Esophagus (tissue), 2 donors: ENCODE measurements around the gene STARD3NL. TPM values are rescaled to one million over a fixed set of nuclear protein-coding genes. Genes with fewer than 3 reads are reported as not detected.
"Not testable (repeated sequence)": the region's sequence is repeated elsewhere in the genome, so short reads cannot be mapped to it uniquely, and the experiment has no call there.

Source experiments
- H3K27ac ChIP-seq, 2 donors: one replicate each; pipeline ENCODE4 v1.5.1; 2013; ENCODE audit warnings: low read depth in 2 of 2, mild to moderate bottlenecking in 2 of 2, inconsistent platforms in 1 of 2, low read length in 1 of 2, moderate library complexity in 1 of 2
- H3K27me3 ChIP-seq, 2 donors: one replicate each; pipeline ENCODE4 v1.6.1; 2013; ENCODE audit warnings: low read length in 2 of 2, control low read depth in 1 of 2, mild to moderate bottlenecking in 1 of 2; ENCODE audit not compliant: insufficient read depth in 2 of 2, control insufficient read depth in 1 of 2
- H3K36me3 ChIP-seq, 2 donors: one replicate each; pipeline ENCODE4 v1.6.1; 2013; ENCODE audit warnings: low read length in 1 of 2; ENCODE audit not compliant: control insufficient read depth in 2 of 2, insufficient read depth in 2 of 2
- H3K4me1 ChIP-seq, 2 donors: one replicate each; pipeline ENCODE4 v1.6.1; 2013; ENCODE audit warnings: low read length in 1 of 2; ENCODE audit not compliant: control insufficient read depth in 2 of 2, insufficient read depth in 2 of 2
- H3K4me3 ChIP-seq, 2 donors: one replicate each; pipeline ENCODE4 v1.5.1; 2013; ENCODE audit warnings: low read length in 2 of 2, mild to moderate bottlenecking in 2 of 2, low read depth in 1 of 2, moderate library complexity in 1 of 2
- H3K9me3 ChIP-seq, 2 donors: one replicate each; pipeline ENCODE4 v1.6.1; 2013; ENCODE audit warnings: mild to moderate bottlenecking in 2 of 2, low read depth in 1 of 2, low read length in 1 of 2, moderate library complexity in 1 of 2; ENCODE audit not compliant: control insufficient read depth in 2 of 2, insufficient read depth in 1 of 2
- WGBS, 2 donors: extraction: QIAGEN DNeasy Blood & Tissue Kit; methylation state at CpG; one replicate each; pipeline ENCODE4 v1.1.7; 2013; 5-methylcytosine and 5-hydroxymethylcytosine counted together
- polyA plus RNA-seq, 2 donors: library from polyadenylated mRNA; stranded (reverse); fragments of 200-250 nt; gene quantifications; one replicate each; pipeline ENCODE4 v1.2.3, GENCODE V29; 2013
- donor health status: healthy with polysubstance abuse.
- donor health status: Bipolar disorder and iron deficiency.

The STARD3NL gene
- polyA plus RNA-seq, 2 donors, result 4.2 to 7.7 TPM

DNA sequence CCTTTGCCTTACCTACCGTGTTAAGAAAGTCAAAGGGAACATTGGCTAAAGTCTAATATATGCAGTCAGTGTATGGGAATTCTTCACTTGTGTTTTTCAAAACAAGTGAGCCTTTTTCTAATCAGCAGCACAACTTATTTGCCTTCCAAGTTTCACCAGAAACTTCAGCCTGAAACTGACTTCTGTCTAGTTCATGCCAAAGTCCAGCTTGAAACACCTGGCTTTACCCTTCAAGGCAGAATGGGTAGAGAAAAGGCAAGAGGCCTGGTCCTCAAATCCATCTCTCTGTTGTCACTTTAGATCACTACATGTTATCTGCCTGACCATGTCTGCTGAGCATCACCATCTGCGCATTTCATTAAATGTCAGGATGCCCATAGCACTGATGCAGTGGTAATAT lies 92.4 kb downstream of the STARD3NL start:
- H3K4me1 ChIP-seq, H3K9me3 ChIP-seq, H3K27me3 ChIP-seq, H3K4me3 ChIP-seq, H3K27ac ChIP-seq, H3K36me3 ChIP-seq: not testable (repeated sequence)
- 68 to 82% methylated on average over 1 of the region's 2 CpGs for WGBS, 2 donors

DNA sequence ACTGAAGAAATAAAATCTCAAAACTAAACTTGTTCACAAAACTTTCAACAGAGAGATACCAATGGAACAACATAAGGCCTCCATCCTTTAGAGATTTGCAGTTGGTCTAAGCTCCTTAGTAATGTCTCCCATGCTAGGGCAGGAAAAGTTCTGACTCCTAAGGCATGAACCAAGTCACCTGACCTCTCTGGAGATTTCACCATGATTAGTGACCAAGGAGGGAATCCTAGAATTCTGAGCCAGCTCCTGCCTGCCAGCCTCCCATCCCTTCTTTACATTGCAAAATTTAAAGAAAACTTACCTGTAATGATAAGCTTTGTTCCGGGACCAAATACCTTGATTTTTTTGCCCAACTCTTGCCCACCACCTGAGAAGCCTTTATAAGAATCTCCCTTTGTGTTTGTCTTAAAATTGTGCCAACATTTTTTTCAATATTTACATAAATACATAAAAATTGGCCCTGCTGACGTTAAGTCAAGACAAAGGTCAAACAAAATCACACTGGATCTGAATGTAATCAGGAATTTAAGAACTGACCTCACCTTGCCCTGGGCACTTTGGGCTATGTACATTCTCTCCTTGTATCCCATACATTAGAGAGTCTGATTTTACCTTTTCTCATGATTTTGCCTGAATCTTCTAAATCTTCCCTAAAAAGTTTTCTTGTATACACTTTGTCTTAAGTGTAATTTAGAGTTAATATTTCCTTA lies 95.4 kb downstream of the STARD3NL start, which contains the start of gene TARP:
TARP (minus strand) TSS at position 351 of the 710 bp plus-strand sequence.
- Histone ChIP-seq H3K36me3 (no peaks in the 10 kb centered on the region), H3K27ac (no peak within 1 kb of the TSS), H3K9me3 (no peaks in the 10 kb centered on the region), H3K4me3 (no peak within 1 kb of the TSS), H3K4me1 (no peaks in the 10 kb centered on the region), H3K27me3 (no peaks in the 10 kb centered on the region)
- WGBS, 2 donors, result 44 to 65% methylated on average over 2 of the region's 2 CpGs

DNA sequence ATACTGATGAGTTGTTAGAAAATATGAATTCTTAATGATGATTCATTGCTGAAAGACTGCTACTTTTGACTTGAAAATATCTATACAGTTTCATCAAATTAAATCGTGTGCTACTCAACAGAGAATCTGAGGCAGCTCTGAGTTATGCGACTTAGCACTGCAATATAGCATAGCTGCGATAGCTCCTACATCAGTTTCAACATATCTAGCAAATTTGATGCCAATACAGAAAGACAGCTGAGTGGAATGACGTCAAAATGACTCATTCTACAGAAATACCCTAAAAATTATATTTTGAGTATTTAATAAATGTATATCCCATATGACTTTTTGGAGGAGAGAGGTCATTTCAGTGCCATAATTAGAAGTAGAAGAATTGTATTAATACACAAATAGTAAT lies 96.4 kb downstream of the STARD3NL start:
- Histone ChIP-seq H3K27me3 (no peaks in the 10 kb centered on the region), H3K9me3 (no peaks in the 10 kb centered on the region), H3K4me3 (no peak overlapping the region), H3K4me1 (no peaks in the 10 kb centered on the region), H3K36me3 (no peaks in the 10 kb centered on the region), H3K27ac (no peak overlapping the region)
- WGBS, 2 donors, result 79 to 86% methylated on average over 4 of the region's 4 CpGs

DNA sequence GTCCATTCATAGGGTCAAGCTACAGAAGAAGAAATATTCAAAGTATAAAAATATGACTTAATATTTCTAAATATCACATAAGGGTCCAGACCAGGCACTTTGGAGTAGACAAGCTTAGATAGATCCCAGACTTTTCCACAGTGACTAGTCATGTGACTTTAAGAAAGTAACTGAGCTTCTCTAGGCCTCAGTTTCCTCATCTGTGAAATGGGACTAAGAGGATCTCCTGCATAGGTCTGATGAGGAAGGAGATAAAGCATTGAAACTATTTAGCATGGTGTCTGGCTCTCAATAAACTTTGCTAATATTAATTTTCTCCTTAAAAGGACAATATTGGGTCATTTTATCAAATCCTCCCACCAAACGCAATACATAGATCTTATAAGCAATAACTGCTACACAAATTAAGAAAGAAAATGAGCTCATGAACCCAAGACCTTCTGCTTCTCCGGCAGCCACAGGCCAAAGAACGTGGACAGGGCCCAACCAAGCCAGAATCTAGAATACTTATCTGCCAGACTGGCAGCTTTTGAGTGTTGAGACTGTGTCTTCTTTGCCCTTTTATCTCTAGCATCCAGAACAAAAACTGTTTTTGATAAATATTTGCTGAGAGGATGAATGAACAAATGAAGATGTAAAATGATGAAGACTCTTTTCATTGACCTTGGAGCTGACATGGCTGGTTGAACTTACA lies 97.0 kb downstream of the STARD3NL start:
- WGBS, 2 donors, result 79 to 86% methylated on average over 3 of the region's 3 CpGs

DNA sequence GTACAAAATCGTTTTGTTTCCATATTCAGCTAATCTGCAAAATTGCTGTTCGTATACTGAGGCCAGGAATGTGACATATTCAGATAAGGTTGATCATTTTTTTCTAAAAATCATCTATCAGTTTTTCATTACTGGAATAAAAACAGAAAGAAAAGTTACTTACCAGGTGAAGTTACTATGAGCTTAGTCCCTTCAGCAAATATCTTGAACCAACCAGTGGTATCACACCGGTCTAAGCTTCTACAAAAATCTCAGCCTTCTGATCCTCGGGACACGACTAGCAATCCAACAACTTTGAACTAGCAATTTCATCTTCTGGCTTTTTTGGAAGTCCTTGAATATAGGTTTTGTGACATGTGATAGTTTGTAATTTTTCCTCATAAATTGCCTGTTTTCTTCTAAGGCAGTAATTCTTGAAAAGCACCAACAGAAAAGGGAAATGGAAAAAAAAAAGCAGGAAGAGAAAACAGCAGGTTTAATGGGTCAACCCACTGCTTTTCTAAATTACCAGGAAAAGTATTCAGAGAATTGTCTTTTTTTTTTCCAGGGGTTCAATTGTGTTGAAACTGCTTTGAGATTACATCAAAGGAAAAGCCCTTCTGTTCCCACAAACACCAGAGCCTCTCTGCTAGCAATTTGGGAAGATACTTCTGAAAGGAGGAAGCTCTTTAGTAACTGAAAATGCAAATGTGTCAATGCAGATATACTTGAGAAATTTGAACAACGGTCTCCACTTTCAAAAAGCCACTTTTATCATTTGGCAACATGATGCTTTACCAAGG lies 98.2 kb downstream of the STARD3NL start:
- 67 to 71% methylated on average over 6 of the region's 6 CpGs for WGBS, 2 donors
- Histone ChIP-seq H3K9me3 (no peaks in the 10 kb centered on the region), H3K27ac (no peak overlapping the region), H3K36me3 (no peaks in the 10 kb centered on the region), H3K27me3 (no peaks in the 10 kb centered on the region), H3K4me1 (no peaks in the 10 kb centered on the region), H3K4me3 (no peak overlapping the region)

More for the DNA sequence above, 97.0 kb downstream of the STARD3NL start:
- H3K4me1 ChIP-seq, result no peaks in the 10 kb centered on the region
- H3K9me3 ChIP-seq, result no peaks in the 10 kb centered on the region
- H3K27ac ChIP-seq, result no peak overlapping the region
- no peaks in the 10 kb centered on the region for H3K27me3 ChIP-seq
- H3K4me3 ChIP-seq, result no peak overlapping the region
- H3K36me3 ChIP-seq, result no peaks in the 10 kb centered on the region

DNA sequence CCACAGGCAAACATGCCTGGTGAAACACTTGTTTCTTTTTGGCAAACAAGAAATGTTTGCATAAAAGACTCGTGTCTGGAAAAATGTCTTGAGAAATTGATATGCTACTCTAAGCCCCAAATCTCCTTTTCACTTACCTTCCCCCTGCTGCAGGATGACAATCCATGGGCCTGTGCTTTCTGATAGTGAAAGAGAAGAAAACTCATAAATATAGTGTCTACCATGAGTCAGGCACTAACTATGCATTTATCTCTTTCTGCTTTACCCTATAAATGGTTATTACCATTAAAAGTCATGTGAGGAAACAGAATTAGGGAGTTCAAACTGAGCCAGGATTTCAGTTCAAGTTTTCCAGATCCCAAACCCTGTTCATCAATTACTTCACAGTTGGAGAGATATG lies 102.0 kb downstream of the STARD3NL start:
- no peak overlapping the region for H3K27ac ChIP-seq
- WGBS, 2 donors, result 44 to 46% methylated on average over 1 of the region's 1 CpG
- H3K36me3 ChIP-seq, result no peaks in the 10 kb centered on the region
- no peak overlapping the region for H3K4me3 ChIP-seq
- no peaks in the 10 kb centered on the region for H3K27me3 ChIP-seq
- no peaks in the 10 kb centered on the region for H3K9me3 ChIP-seq
- H3K4me1 ChIP-seq, result no peaks in the 10 kb centered on the region
